ENCODE data around the gene SEZ6L2. TPM values are rescaled to one million over a fixed set of nuclear protein-coding genes. Genes with fewer than 3 reads are reported as not detected.

The SEZ6L2 gene
- total and polyA plus RNA-seq, 2 donors (not counting 1 experiment from before 2014, with no cell fraction given), result 1.2 to 1.8 TPM

DNA sequence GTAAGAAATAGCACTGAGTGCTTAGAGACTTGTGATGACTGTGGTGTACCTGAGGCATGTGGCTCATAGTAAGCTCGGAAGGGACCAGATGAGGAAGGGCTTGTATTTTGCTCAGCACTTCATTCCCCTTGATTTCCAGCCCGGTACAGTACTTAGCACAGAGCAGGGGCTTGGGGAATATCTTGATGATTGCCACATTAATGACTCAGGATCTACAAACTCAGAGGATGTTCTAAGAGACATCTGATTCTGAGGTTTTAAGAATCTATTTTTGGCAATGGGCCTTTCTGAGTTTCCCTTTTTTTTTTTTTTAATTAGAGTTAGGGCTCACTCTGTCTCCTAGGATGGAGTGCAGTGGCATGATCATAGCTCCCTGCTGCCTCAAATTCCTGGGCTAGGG, 10.0 kb upstream of the SEZ6L2 start:
- Histone ChIP-seq H3K79me2 (ENCODE audit: control insufficient read depth, insufficient read depth, low read length) (no peaks in the 10 kb centered on the region), H3K4me3 (replicated peaks in 1 of 4; ENCODE audit: control extremely low read depth in 1 of 4, insufficient read depth in 1 of 4, low read depth in 3 of 4, low read length in 4 of 4) (no peak overlapping the region), H3K4me1 (ENCODE audit: control insufficient read depth, extremely low read depth, insufficient read depth, low read length) (no peaks in the 10 kb centered on the region), H3K4me2 (ENCODE audit: extremely low read depth, insufficient read depth, low read length) (no peak overlapping the region), H3K36me3 (ENCODE audit: control insufficient read depth, insufficient read depth, low read length) (no peaks in the 10 kb centered on the region), H4K20me1 (ENCODE audit: control insufficient read depth, extremely low read depth, insufficient read depth, low read length) (no peaks in the 10 kb centered on the region), H3K9me3 (ENCODE audit: control insufficient read depth, insufficient read depth, low read depth, low read length) (no peaks in the 10 kb centered on the region), H2AFZ (ENCODE audit: low read length) (no peak overlapping the region), H3K27ac (ENCODE audit: insufficient read depth, low read length) (no peak overlapping the region), H3K27me3 (ENCODE audit: control insufficient read depth, insufficient read depth, low read length) (no peaks in the 10 kb centered on the region), H3K9ac (ENCODE audit: insufficient read depth, low read length) (no peak overlapping the region)
- TF ChIP-seq, protein P1, sequence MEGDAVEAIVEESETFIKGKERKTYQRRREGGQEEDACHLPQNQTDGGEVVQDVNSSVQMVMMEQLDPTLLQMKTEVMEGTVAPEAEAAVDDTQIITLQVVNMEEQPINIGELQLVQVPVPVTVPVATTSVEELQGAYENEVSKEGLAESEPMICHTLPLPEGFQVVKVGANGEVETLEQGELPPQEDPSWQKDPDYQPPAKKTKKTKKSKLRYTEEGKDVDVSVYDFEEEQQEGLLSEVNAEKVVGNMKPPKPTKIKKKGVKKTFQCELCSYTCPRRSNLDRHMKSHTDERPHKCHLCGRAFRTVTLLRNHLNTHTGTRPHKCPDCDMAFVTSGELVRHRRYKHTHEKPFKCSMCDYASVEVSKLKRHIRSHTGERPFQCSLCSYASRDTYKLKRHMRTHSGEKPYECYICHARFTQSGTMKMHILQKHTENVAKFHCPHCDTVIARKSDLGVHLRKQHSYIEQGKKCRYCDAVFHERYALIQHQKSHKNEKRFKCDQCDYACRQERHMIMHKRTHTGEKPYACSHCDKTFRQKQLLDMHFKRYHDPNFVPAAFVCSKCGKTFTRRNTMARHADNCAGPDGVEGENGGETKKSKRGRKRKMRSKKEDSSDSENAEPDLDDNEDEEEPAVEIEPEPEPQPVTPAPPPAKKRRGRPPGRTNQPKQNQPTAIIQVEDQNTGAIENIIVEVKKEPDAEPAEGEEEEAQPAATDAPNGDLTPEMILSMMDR (conservative IDR thresholded peaks at IDR 0.05 in 1 of 2, IDR thresholded peaks at IDR 0.05 in 1 of 2; ENCODE audit: low read depth in 1 of 2, low read length in 2 of 2), result no peak
- no peak for TF ChIP-seq EZH2 (IDR thresholded peaks at IDR 0.05; ENCODE audit: low read length, missing control alignments)
- peak in 1 of 2 donors; percentile 13 for DNase-seq (ENCODE audit: low read depth in 2 of 2)

- Histone ChIP-seq H3K27ac (ENCODE audit: insufficient read depth, low read length) (no peak overlapping the region), H4K20me1 (ENCODE audit: control insufficient read depth, extremely low read depth, insufficient read depth, low read length) (no peaks in the 10 kb centered on the region), H3K27me3 (ENCODE audit: control insufficient read depth, insufficient read depth, low read length) (no peaks in the 10 kb centered on the region), H3K9ac (ENCODE audit: insufficient read depth, low read length) (no peak overlapping the region), H3K9me3 (ENCODE audit: control insufficient read depth, insufficient read depth, low read depth, low read length) (no peaks in the 10 kb centered on the region), H2AFZ (ENCODE audit: low read length) (no peak overlapping the region), H3K36me3 (ENCODE audit: control insufficient read depth, insufficient read depth, low read length) (no peaks in the 10 kb centered on the region), H3K4me2 (ENCODE audit: extremely low read depth, insufficient read depth, low read length) (no peak overlapping the region), H3K79me2 (ENCODE audit: control insufficient read depth, insufficient read depth, low read length) (no peaks in the 10 kb centered on the region), H3K4me1 (ENCODE audit: control insufficient read depth, extremely low read depth, insufficient read depth, low read length) (no peaks in the 10 kb centered on the region), H3K4me3 (replicated peaks in 1 of 4; ENCODE audit: control extremely low read depth in 1 of 4, insufficient read depth in 1 of 4, low read depth in 3 of 4, low read length in 4 of 4) (no peak overlapping the region)
- no peak for TF ChIP-seq EZH2 (IDR thresholded peaks at IDR 0.05; ENCODE audit: low read length, missing control alignments)
- TF ChIP-seq, protein P1 (conservative IDR thresholded peaks at IDR 0.05 in 1 of 2, IDR thresholded peaks at IDR 0.05 in 1 of 2; ENCODE audit: low read depth in 1 of 2, low read length in 2 of 2), result no peak
- DNase-seq (ENCODE audit: low read depth in 2 of 2), result no peak
These were observed 9.4 kb upstream of the SEZ6L2 start for GRCh38 chr16:29908719-29909220.

DNA sequence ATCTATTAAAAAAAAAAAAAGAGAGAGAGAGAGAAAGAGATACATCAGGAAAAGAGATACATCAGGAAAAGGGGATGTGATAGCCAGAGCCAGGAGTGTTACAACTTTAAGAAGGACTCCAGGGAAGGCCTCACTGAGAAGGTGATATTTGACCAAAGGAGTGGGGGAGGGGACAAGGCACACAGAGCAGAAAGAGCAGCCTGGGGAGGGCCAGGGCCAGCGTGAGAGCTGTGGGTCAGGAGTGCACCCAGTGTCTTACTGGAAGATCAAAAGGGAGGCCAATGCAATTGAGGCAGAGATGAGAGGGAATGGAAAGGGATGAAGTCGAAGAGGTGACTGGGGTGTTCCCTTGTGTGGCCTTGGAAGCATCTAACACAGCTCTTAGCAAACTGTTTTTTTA, 8.6 kb upstream of the SEZ6L2 start:
- H3K4me3 ChIP-seq (replicated peaks in 1 of 4; ENCODE audit: control extremely low read depth in 1 of 4, insufficient read depth in 1 of 4, low read depth in 3 of 4, low read length in 4 of 4), result no peak overlapping the region
- no peak overlapping the region for H3K27ac ChIP-seq (ENCODE audit: insufficient read depth, low read length)
- no peaks in the 10 kb centered on the region for H3K36me3 ChIP-seq (ENCODE audit: control insufficient read depth, insufficient read depth, low read length)
- TF ChIP-seq EZH2 (IDR thresholded peaks at IDR 0.05; ENCODE audit: low read length, missing control alignments), result no peak
- TF ChIP-seq, protein P1 (conservative IDR thresholded peaks at IDR 0.05 in 1 of 2, IDR thresholded peaks at IDR 0.05 in 1 of 2; ENCODE audit: low read depth in 1 of 2, low read length in 2 of 2), result no peak
- H4K20me1 ChIP-seq (ENCODE audit: control insufficient read depth, extremely low read depth, insufficient read depth, low read length), result no peaks in the 10 kb centered on the region
- H3K79me2 ChIP-seq (ENCODE audit: control insufficient read depth, insufficient read depth, low read length), result no peaks in the 10 kb centered on the region
- no peak overlapping the region for H3K9ac ChIP-seq (ENCODE audit: insufficient read depth, low read length)
- no peaks in the 10 kb centered on the region for H3K4me1 ChIP-seq (ENCODE audit: control insufficient read depth, extremely low read depth, insufficient read depth, low read length)
- no peaks in the 10 kb centered on the region for H3K9me3 ChIP-seq (ENCODE audit: control insufficient read depth, insufficient read depth, low read depth, low read length)
- no peak for DNase-seq (ENCODE audit: low read depth in 2 of 2)
- H3K27me3 ChIP-seq (ENCODE audit: control insufficient read depth, insufficient read depth, low read length), result no peaks in the 10 kb centered on the region
- H3K4me2 ChIP-seq (ENCODE audit: extremely low read depth, insufficient read depth, low read length), result no peak overlapping the region
- no peak overlapping the region for H2AFZ ChIP-seq (ENCODE audit: low read length)
